ENCODE data around the gene ACSS1.

The ACSS1 gene

DNA sequence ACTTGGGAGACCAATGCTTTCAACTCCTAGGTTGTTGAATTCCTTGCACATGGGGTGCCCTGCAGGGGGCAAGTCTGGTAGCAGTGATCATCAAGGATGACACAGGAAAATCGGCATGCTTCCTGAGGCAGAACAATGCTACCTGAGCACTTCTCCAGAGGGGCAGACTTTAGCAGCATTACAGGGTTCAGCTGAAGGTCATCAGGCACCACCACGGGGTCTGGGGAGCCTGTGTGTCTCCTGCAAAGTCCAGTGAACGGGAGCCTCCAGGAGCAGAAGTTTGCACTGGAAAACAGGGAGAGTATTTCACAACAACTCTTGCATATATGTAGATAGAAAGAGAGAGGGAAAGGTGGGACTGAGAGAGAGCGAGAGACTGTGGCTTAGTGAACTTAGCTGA, 13.8 kb upstream of the ACSS1 start:
- H3K9ac ChIP-seq (ENCODE audit: low read length) = no peak overlapping the region
- no peaks in the 10 kb centered on the region for H3K79me2 ChIP-seq (ENCODE audit: control insufficient read depth, insufficient read depth, low read length, poor library complexity)
- WGBS (ENCODE audit: extremely low coverage, insufficient coverage, insufficient read length) = no CpG with 5 or more reads among the region's 4 CpGs
- H4K12ac ChIP-seq (ENCODE audit: low read depth, low read length) = no peak overlapping the region
- H3K9me3 ChIP-seq (ENCODE audit: insufficient read depth, low read depth, low read length) = peaks cover 12% of the 10 kb centered on the region
- no peak overlapping the region for H3K4me3 ChIP-seq (ENCODE audit: low read depth, low read length)
- no peak overlapping the region for H3K23ac ChIP-seq (ENCODE audit: low read length)
- no peak overlapping the region for H2BK120ac ChIP-seq (ENCODE audit: insufficient read depth, low read length, poor library complexity)
- no peak overlapping the region for H2BK5ac ChIP-seq (ENCODE audit: low read depth, low read length, poor library complexity)
- no peak overlapping the region for H4K91ac ChIP-seq (ENCODE audit: low read depth, low read length)
- no peak overlapping the region for H3K18ac ChIP-seq (ENCODE audit: low read length)
- no peak overlapping the region for H3K27ac ChIP-seq (ENCODE audit: low read depth, low read length)
- no peaks in the 10 kb centered on the region for H3K36me3 ChIP-seq (ENCODE audit: control insufficient read depth in 1 of 2, insufficient read depth in 2 of 2, low read length in 2 of 2)
- no peak overlapping the region for H3K4me2 ChIP-seq (ENCODE audit: low read length)
- no peak for DNase-seq
- no peak overlapping the region for H2AK5ac ChIP-seq (ENCODE audit: low read length)
- H3K79me1 ChIP-seq (ENCODE audit: low read length) = no peaks in the 10 kb centered on the region
- no peak overlapping the region for H3K14ac ChIP-seq (ENCODE audit: low read length)
- H4K8ac ChIP-seq (ENCODE audit: low read depth, low read length) = no peak overlapping the region
- H2AFZ ChIP-seq (ENCODE audit: insufficient read depth, low read length, poor library complexity) = no peak overlapping the region
- no peak overlapping the region for H2BK12ac ChIP-seq (ENCODE audit: low read length)
- H3K4me1 ChIP-seq (ENCODE audit: control insufficient read depth in 1 of 2, insufficient read depth in 2 of 2, low read length in 2 of 2) = no peaks in the 10 kb centered on the region
- peaks cover 5% of the 10 kb centered on the region for H3K27me3 ChIP-seq (ENCODE audit: insufficient read depth, low read length)
- no peak overlapping the region for H3K4ac ChIP-seq (ENCODE audit: low read depth, low read length)

DNA sequence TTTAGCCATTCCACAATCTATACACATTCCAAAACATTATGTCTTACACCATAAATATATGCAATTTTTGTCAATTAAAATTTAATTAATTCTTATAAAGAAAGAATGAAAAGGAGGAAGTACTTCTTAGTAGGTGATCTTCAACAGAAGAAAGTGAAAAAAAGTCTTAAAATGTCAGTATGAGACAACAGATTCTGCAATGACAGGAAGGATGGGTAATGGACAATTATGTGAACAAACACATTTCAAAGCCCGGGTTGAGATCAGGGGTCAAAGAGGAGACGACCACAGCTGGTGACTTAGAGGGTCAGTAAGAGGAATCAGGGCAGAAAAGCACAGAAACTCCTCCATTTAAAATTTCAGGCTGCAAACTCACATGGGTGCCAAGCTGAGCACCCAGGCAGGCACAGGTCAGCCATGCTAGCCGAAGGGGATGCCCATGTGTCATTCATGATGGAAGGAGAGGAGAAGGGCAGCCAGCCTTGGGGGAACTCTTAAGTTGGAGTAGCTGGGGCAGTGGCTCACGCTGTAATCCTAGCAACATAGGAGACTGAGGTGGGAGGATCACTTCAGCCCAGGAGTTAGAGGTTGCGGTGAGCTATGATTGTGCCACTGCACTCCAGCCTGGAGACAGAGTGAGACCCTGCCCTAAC, 13.0 kb upstream of the ACSS1 start:
- no peak overlapping the region for H2BK120ac ChIP-seq (ENCODE audit: insufficient read depth, low read length, poor library complexity)
- H3K14ac ChIP-seq (ENCODE audit: low read length) = no peak overlapping the region
- H3K79me2 ChIP-seq (ENCODE audit: control insufficient read depth, insufficient read depth, low read length, poor library complexity) = no peaks in the 10 kb centered on the region
- no peaks in the 10 kb centered on the region for H3K4me1 ChIP-seq (ENCODE audit: control insufficient read depth in 1 of 2, insufficient read depth in 2 of 2, low read length in 2 of 2)
- H3K79me1 ChIP-seq (ENCODE audit: low read length) = no peaks in the 10 kb centered on the region
- peaks cover 12% of the 10 kb centered on the region for H3K9me3 ChIP-seq (ENCODE audit: insufficient read depth, low read depth, low read length)
- H4K8ac ChIP-seq (ENCODE audit: low read depth, low read length) = no peak overlapping the region
- no peak overlapping the region for H2AFZ ChIP-seq (ENCODE audit: insufficient read depth, low read length, poor library complexity)
- no peak overlapping the region for H3K18ac ChIP-seq (ENCODE audit: low read length)
- no peak overlapping the region for H2AK5ac ChIP-seq (ENCODE audit: low read length)
- no CpG with 5 or more reads among the region's 5 CpGs for WGBS (ENCODE audit: extremely low coverage, insufficient coverage, insufficient read length)
- no peak overlapping the region for H2BK12ac ChIP-seq (ENCODE audit: low read length)
- no peak overlapping the region for H3K23ac ChIP-seq (ENCODE audit: low read length)
- peaks cover 5% of the 10 kb centered on the region for H3K27me3 ChIP-seq (ENCODE audit: insufficient read depth, low read length)
- H3K4me2 ChIP-seq (ENCODE audit: low read length) = no peak overlapping the region
- H2BK5ac ChIP-seq (ENCODE audit: low read depth, low read length, poor library complexity) = no peak overlapping the region
- no peaks in the 10 kb centered on the region for H3K36me3 ChIP-seq (ENCODE audit: control insufficient read depth in 1 of 2, insufficient read depth in 2 of 2, low read length in 2 of 2)
- no peak overlapping the region for H3K4ac ChIP-seq (ENCODE audit: low read depth, low read length)
- no peak overlapping the region for H3K9ac ChIP-seq (ENCODE audit: low read length)
- DNase-seq = no peak
- H4K91ac ChIP-seq (ENCODE audit: low read depth, low read length) = no peak overlapping the region
- H3K4me3 ChIP-seq (ENCODE audit: low read depth, low read length) = no peak overlapping the region
- no peak overlapping the region for H3K27ac ChIP-seq (ENCODE audit: low read depth, low read length)
- no peak overlapping the region for H4K12ac ChIP-seq (ENCODE audit: low read depth, low read length)

DNA sequence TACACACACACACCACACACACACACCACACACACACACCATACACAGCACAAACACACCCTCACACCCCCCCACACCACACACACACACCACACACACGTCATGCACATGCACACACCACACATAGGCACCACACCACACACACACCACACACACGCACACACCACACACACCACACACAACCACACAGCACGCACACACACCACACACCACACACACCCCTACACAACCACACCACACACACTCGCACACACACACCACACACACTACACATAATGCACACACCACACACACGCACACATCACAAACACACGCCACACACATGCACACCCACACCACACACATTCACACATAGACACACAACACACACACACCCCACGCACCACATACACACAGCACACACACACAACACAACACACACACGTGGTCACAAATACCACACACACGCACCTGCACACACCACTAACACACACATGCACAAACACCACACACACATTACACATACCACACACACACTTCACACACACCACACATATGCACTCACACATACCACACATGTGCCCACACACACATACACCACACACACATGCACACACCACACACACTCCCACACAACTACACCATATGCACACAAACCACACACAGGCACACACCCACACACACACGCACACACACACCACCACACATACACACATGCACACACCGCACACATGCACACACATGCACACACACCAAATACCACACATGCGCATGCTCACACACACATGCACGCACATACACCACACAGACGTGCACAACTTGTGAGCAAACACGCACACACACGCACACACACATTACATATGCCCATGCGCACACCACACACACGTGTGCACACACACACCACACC, 9.4 kb upstream of the ACSS1 start:
- Histone ChIP-seq H3K9ac (ENCODE audit: low read length) (no peak overlapping the region), H3K4ac (ENCODE audit: low read depth, low read length) (no peak overlapping the region), H2AFZ (ENCODE audit: insufficient read depth, low read length, poor library complexity) (no peak overlapping the region), H3K4me3 (ENCODE audit: low read depth, low read length) (peak overlapping the region; percentile 65), H4K12ac (ENCODE audit: low read depth, low read length) (no peak overlapping the region), H2AK5ac (ENCODE audit: low read length) (no peak overlapping the region), H2BK5ac (ENCODE audit: low read depth, low read length, poor library complexity) (no peak overlapping the region), H2BK120ac (ENCODE audit: insufficient read depth, low read length, poor library complexity) (no peak overlapping the region), H3K14ac (ENCODE audit: low read length) (no peak overlapping the region), H3K4me1 (ENCODE audit: control insufficient read depth in 1 of 2, insufficient read depth in 2 of 2, low read length in 2 of 2) (no peaks in the 10 kb centered on the region), H3K23ac (ENCODE audit: low read length) (peak overlapping the region; percentile 89), H4K91ac (ENCODE audit: low read depth, low read length) (no peak overlapping the region), H3K36me3 (ENCODE audit: control insufficient read depth in 1 of 2, insufficient read depth in 2 of 2, low read length in 2 of 2) (no peaks in the 10 kb centered on the region), H3K9me3 (ENCODE audit: insufficient read depth, low read depth, low read length) (peaks cover 12% of the 10 kb centered on the region), H3K79me1 (ENCODE audit: low read length) (no peaks in the 10 kb centered on the region), H3K4me2 (ENCODE audit: low read length) (no peak overlapping the region), H4K8ac (ENCODE audit: low read depth, low read length) (no peak overlapping the region), H3K79me2 (ENCODE audit: control insufficient read depth, insufficient read depth, low read length, poor library complexity) (no peaks in the 10 kb centered on the region), H3K27me3 (ENCODE audit: insufficient read depth, low read length) (peaks cover 5% of the 10 kb centered on the region), H2BK12ac (ENCODE audit: low read length) (no peak overlapping the region), H3K18ac (ENCODE audit: low read length) (no peak overlapping the region), H3K27ac (ENCODE audit: low read depth, low read length) (no peak overlapping the region)
- no peak for DNase-seq
- WGBS (ENCODE audit: extremely low coverage, insufficient coverage, insufficient read length) = 100% methylated on average over 2 of the region's 18 CpGs

DNA sequence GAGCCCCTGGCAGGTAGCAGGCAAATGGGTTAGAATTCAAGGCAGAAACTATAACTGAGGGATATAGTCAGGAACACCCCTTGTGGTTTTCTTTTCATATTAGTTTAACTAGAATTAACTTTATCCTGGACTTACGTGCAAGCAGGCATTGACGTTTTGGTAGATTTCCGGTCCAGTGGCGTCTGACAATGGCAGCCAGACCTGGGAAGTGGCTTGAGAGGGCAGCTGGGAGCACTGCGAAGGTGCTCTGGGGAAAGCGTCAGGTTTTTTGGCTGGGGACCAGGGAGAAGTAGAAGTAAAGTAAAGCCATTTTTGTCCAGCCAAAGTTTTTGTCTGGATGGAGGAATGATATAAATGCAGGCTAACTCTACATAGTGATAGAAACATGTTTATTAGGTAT, 8.4 kb upstream of the ACSS1 start:
- no peaks in the 10 kb centered on the region for H3K27me3 ChIP-seq (ENCODE audit: insufficient read depth, low read length)

More for the DNA sequence above, 8.4 kb upstream of the ACSS1 start:
- no peak overlapping the region for H4K8ac ChIP-seq (ENCODE audit: low read depth, low read length)
- no peak overlapping the region for H3K4ac ChIP-seq (ENCODE audit: low read depth, low read length)
- no peak overlapping the region for H2AK5ac ChIP-seq (ENCODE audit: low read length)
- no peak overlapping the region for H4K91ac ChIP-seq (ENCODE audit: low read depth, low read length)
- no peak overlapping the region for H4K12ac ChIP-seq (ENCODE audit: low read depth, low read length)
- H3K9me3 ChIP-seq (ENCODE audit: insufficient read depth, low read depth, low read length) = peaks cover 13% of the 10 kb centered on the region
- H3K27ac ChIP-seq (ENCODE audit: low read depth, low read length) = no peak overlapping the region
- no peak overlapping the region for H3K18ac ChIP-seq (ENCODE audit: low read length)
- no peak overlapping the region for H3K4me3 ChIP-seq (ENCODE audit: low read depth, low read length)
- no peaks in the 10 kb centered on the region for H3K79me2 ChIP-seq (ENCODE audit: control insufficient read depth, insufficient read depth, low read length, poor library complexity)
- H2BK12ac ChIP-seq (ENCODE audit: low read length) = no peak overlapping the region
- H3K23ac ChIP-seq (ENCODE audit: low read length) = no peak overlapping the region
- DNase-seq = no peak
- H3K14ac ChIP-seq (ENCODE audit: low read length) = no peak overlapping the region
- no peak overlapping the region for H3K4me2 ChIP-seq (ENCODE audit: low read length)
- no peak overlapping the region for H3K9ac ChIP-seq (ENCODE audit: low read length)
- H2BK120ac ChIP-seq (ENCODE audit: insufficient read depth, low read length, poor library complexity) = no peak overlapping the region
- no peak overlapping the region for H2AFZ ChIP-seq (ENCODE audit: insufficient read depth, low read length, poor library complexity)
- WGBS (ENCODE audit: extremely low coverage, insufficient coverage, insufficient read length) = no CpG with 5 or more reads among the region's 6 CpGs
- no peak overlapping the region for H2BK5ac ChIP-seq (ENCODE audit: low read depth, low read length, poor library complexity)
- H3K36me3 ChIP-seq (ENCODE audit: control insufficient read depth in 1 of 2, insufficient read depth in 2 of 2, low read length in 2 of 2) = no peaks in the 10 kb centered on the region
- H3K4me1 ChIP-seq (ENCODE audit: control insufficient read depth in 1 of 2, insufficient read depth in 2 of 2, low read length in 2 of 2) = no peaks in the 10 kb centered on the region
- H3K79me1 ChIP-seq (ENCODE audit: low read length) = no peaks in the 10 kb centered on the region
